H9 (cell line): Measurements from ENCODE around the gene CYTH3. TPM values are rescaled to one million over a fixed set of nuclear protein-coding genes. Genes with fewer than 3 reads are reported as not detected.

Experiments used
- DNase-seq: peaks from one replicate; pipeline ENCODE4 v3.0.0-alpha.2; 2017
- H2AFZ ChIP-seq: one replicate; pipeline ENCODE4 v1.6.1; 2013; ENCODE audit warnings: mild to moderate bottlenecking, low read length, control low read depth, moderate library complexity
- H2AK5ac ChIP-seq: 2 replicates; pipeline ENCODE4 v1.6.1; 2013; ENCODE audit warnings: low read length, control low read depth, mixed read lengths; ENCODE audit not compliant: insufficient read length
- H2BK120ac ChIP-seq: one replicate; pipeline ENCODE4 v1.6.1; 2013; ENCODE audit warnings: low read depth, mild to moderate bottlenecking, low read length, control low read depth, inconsistent platforms; ENCODE audit not compliant: poor library complexity, severe bottlenecking
- H2BK12ac ChIP-seq: 2 replicates; pipeline ENCODE4 v1.6.1; 2013; ENCODE audit warnings: low read length, control low read depth, mixed read lengths, low read depth; ENCODE audit not compliant: insufficient read length
- H2BK15ac ChIP-seq: 2 replicates; pipeline ENCODE4 v1.6.1; 2013; ENCODE audit warnings: low read depth, low read length, control low read depth
- H2BK20ac ChIP-seq: one replicate; pipeline ENCODE4 v1.6.1; 2013; ENCODE audit warnings: low read depth, mild to moderate bottlenecking, low read length, control low read depth, inconsistent platforms; ENCODE audit not compliant: poor library complexity, severe bottlenecking
- H2BK5ac ChIP-seq: 2 replicates; pipeline ENCODE4 v1.6.1; 2013; ENCODE audit warnings: low read length, control low read depth, mixed read lengths; ENCODE audit not compliant: insufficient read length
- H3K14ac ChIP-seq: 2 replicates; pipeline ENCODE4 v1.6.1; 2013; ENCODE audit warnings: low read length, control low read depth; ENCODE audit not compliant: insufficient read depth
- H3K18ac ChIP-seq: 2 replicates; pipeline ENCODE4 v1.6.1; 2013; ENCODE audit warnings: low read depth, mild to moderate bottlenecking, mixed read lengths, low read length, control low read depth; ENCODE audit not compliant: insufficient read length
- H3K23ac ChIP-seq: 2 replicates; pipeline ENCODE4 v1.6.1; 2013; ENCODE audit warnings: low read length, control low read depth, mixed read lengths, low read depth; ENCODE audit not compliant: insufficient read length
- H3K23me2 ChIP-seq: 2 replicates; pipeline ENCODE4 v1.6.1; 2013; ENCODE audit warnings: low read depth, mild to moderate bottlenecking, mixed read lengths, low read length, control low read depth; ENCODE audit not compliant: insufficient read length, poor library complexity, severe bottlenecking
- H3K27ac ChIP-seq: 2 replicates; pipeline ENCODE4 v1.5.1; 2013; ENCODE audit warnings: low read length, control low read depth, mixed read lengths, low read depth; ENCODE audit not compliant: insufficient read length
- H3K27me3 ChIP-seq: 2 replicates; pipeline ENCODE4 v1.6.1; 2013; ENCODE audit warnings: low read length, control low read depth, inconsistent platforms; ENCODE audit not compliant: insufficient read depth
- H3K4ac ChIP-seq: 2 replicates; pipeline ENCODE4 v1.6.1; 2013; ENCODE audit warnings: low read depth, mild to moderate bottlenecking, control low read depth, inconsistent platforms, low read length, moderate library complexity
- H3K4me1 ChIP-seq: 2 replicates; pipeline ENCODE4 v1.6.1; 2013; ENCODE audit warnings: low read length, control low read depth, inconsistent platforms; ENCODE audit not compliant: insufficient read depth
- H3K4me2 ChIP-seq: 2 replicates; pipeline ENCODE4 v1.6.1; 2013; ENCODE audit warnings: low read length, control low read depth, mixed read lengths; ENCODE audit not compliant: insufficient read length, insufficient read depth
- H3K56ac ChIP-seq: 2 replicates; pipeline ENCODE4 v1.6.1; 2013; ENCODE audit warnings: low read depth, mild to moderate bottlenecking, mixed read lengths, low read length, control low read depth; ENCODE audit not compliant: insufficient read length
- H3K79me1 ChIP-seq: 2 replicates; pipeline ENCODE4 v1.6.1; 2013; ENCODE audit warnings: low read depth, mild to moderate bottlenecking, moderate library complexity, low read length, control low read depth, inconsistent platforms; ENCODE audit not compliant: insufficient read depth, poor library complexity, severe bottlenecking
- H3K79me2 ChIP-seq: 2 replicates; pipeline ENCODE4 v1.6.1; 2013; ENCODE audit warnings: low read length, control low read depth, inconsistent platforms; ENCODE audit not compliant: insufficient read depth
- H3K9ac ChIP-seq: 2 replicates; pipeline ENCODE4 v1.6.1; 2013; ENCODE audit warnings: low read length, control low read depth, mixed read lengths; ENCODE audit not compliant: insufficient read length; ENCODE audit errors: extremely low read depth
- H3K9me3 ChIP-seq: one replicate; pipeline ENCODE4 v1.6.1; 2013; ENCODE audit warnings: low read depth, low read length, inconsistent platforms; ENCODE audit not compliant: control insufficient read depth
- H3T11ph ChIP-seq: one replicate; pipeline ENCODE4 v1.6.1; 2013; ENCODE audit warnings: mild to moderate bottlenecking, low read length, control low read depth, inconsistent platforms
- H4K20me1 ChIP-seq: one replicate; pipeline ENCODE4 v1.6.1; 2013; ENCODE audit not compliant: control insufficient read depth, insufficient read length, insufficient read depth
- H4K5ac ChIP-seq: 2 replicates; pipeline ENCODE4 v1.6.1; 2013; ENCODE audit warnings: low read depth, mild to moderate bottlenecking, mixed read lengths, low read length, control low read depth; ENCODE audit not compliant: insufficient read length
- H4K8ac ChIP-seq: replicated peaks from 2 replicates; pipeline ENCODE4 v1.6.1; 2013; ENCODE audit warnings: low read length, control low read depth, mixed read lengths, low read depth; ENCODE audit not compliant: insufficient read length
- H4K91ac ChIP-seq: 2 replicates; pipeline ENCODE4 v1.6.1; 2013; ENCODE audit warnings: low read depth, mild to moderate bottlenecking, moderate library complexity, mixed read lengths, low read length, control low read depth; ENCODE audit not compliant: insufficient read length
- H3K27ac Mint-ChIP-seq, 3 experiments: 2 replicates in 2 of 3; 3 replicates in 1 of 3; pipeline ENCODE4 v1.8.0; 2020 to 2021; ENCODE audit warnings: mixed read lengths in 3 of 3, mild to moderate bottlenecking in 1 of 3, moderate library complexity in 1 of 3
- H3K27me3 Mint-ChIP-seq: 2 replicates; pipeline ENCODE4 v1.8.0; 2021; ENCODE audit warnings: low read depth, mild to moderate bottlenecking, moderate library complexity, mixed read lengths
- H3K36me3 Mint-ChIP-seq, 3 experiments: 2 replicates in 2 of 3; 3 replicates in 1 of 3; pipeline ENCODE4 v1.8.0; 2020 to 2021; ENCODE audit warnings: low read depth in 3 of 3, mixed read lengths in 3 of 3; ENCODE audit not compliant: insufficient read depth in 1 of 3
- H3K4me1 Mint-ChIP-seq, 2 experiments: 2 replicates each; pipeline ENCODE4 v1.8.0; 2020; ENCODE audit warnings: mixed read lengths in 2 of 2
- H3K4me3 Mint-ChIP-seq, 2 experiments: 2 replicates in 1 of 2; 3 replicates in 1 of 2; pipeline ENCODE4 v1.8.0; 2020 to 2021; ENCODE audit warnings: mild to moderate bottlenecking in 2 of 2, mixed read lengths in 2 of 2, moderate library complexity in 1 of 2
- H3K9me3 Mint-ChIP-seq, 2 experiments: 2 replicates in 1 of 2; 3 replicates in 1 of 2; pipeline ENCODE4 v1.8.0; 2020; ENCODE audit warnings: mild to moderate bottlenecking in 2 of 2, mixed read lengths in 2 of 2, moderate library complexity in 1 of 2
- WGBS: extraction: QIAGEN DNeasy Blood & Tissue Kit; methylation state at CpG from one replicate; pipeline ENCODE4 v1.1.7; 2013; ENCODE audit warnings: missing lambda C conversion rate, low lambda C conversion rate, mixed read lengths; ENCODE audit not compliant: insufficient read length; ENCODE audit errors: extremely low coverage; 5-methylcytosine and 5-hydroxymethylcytosine counted together
- total RNA-seq: library from RNA; stranded (reverse); gene quantifications from 2 replicates; pipeline ENCODE4 v1.2.1, GENCODE V29; 2021
- TF ChIP-seq, protein P1 (sequence below): fragments of 200-600 bp; sonication (generic); conservative IDR thresholded peaks from 3 replicates; pipeline ENCODE4 v1.8.0; 2021; ENCODE audit warnings: antibody characterized with exemption, mild to moderate bottlenecking

Gene CYTH3
- total RNA-seq, 1 experiment from 2014 or later, result 12.3 TPM

DNA sequence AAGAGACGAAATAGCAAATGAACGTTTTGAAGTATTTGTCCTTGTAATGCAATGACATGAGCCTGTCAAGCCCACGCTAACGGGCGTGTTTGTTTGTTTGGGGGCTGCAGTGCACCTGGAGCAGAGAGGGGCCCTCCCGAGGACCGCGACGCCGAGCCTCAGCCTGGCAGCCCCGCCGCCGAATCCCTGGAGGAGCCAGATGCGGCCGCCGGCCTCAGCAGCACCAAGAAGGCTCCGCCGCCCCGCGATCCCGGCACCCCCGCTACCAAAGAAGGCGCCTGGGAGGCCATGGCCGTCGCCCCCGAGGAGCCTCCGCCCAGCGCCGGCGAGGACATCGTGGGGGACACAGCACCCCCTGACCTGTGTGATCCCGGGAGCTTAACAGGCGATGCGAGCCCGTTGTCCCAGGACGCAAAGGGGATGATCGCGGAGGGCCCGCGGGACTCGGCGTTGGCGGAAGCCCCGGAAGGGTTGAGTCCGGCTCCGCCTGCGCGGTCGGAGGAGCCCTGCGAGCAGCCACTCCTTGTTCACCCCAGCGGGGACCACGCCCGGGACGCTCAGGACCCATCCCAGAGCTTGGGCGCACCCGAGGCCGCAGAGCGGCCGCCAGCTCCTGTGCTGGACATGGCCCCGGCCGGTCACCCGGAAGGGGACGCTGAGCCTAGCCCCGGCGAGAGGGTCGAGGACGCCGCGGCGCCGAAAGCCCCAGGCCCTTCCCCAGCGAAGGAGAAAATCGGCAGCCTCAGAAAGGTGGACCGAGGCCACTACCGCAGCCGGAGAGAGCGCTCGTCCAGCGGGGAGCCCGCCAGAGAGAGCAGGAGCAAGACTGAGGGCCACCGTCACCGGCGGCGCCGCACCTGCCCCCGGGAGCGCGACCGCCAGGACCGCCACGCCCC lies 118.5 kb downstream of the CYTH3 start:
- Mint-ChIP-seq H3K4me3 (no peak overlapping the region), H3K27ac (no peak overlapping the region), H3K4me1 (no peaks in the 10 kb centered on the region), H3K9me3 (no peaks in the 10 kb centered on the region), H3K27me3 (no peaks in the 10 kb centered on the region; the same call in 1 of the 2 replicates), H3K36me3 (peaks cover 31 to 78% (median 69%) of the 10 kb centered on the region in 3 experiments; a peak in 6 of 7 replicates)
- Histone ChIP-seq H3T11ph (no peak overlapping the region), H3K4me2 (no peak overlapping the region), H4K91ac (no peak overlapping the region), H2BK15ac (no peak overlapping the region), H3K23me2 (no peaks in the 10 kb centered on the region), H2AFZ (no peak overlapping the region), H3K23ac (no peak overlapping the region), H3K27me3 (no peaks in the 10 kb centered on the region), H3K79me2 (no peaks in the 10 kb centered on the region), H2AK5ac (no peak overlapping the region), H4K8ac (no peak overlapping the region), H4K5ac (no peak overlapping the region), H3K4me1 (no peaks in the 10 kb centered on the region), H3K79me1 (no peaks in the 10 kb centered on the region), H2BK12ac (no peak overlapping the region), H3K9me3 (no peaks in the 10 kb centered on the region), H3K4ac (no peak overlapping the region), H2BK5ac (no peak overlapping the region), H3K18ac (no peak overlapping the region), H3K14ac (no peak overlapping the region), H3K9ac (no peak overlapping the region), H2BK20ac (no peak overlapping the region), H3K56ac (no peak overlapping the region), H3K27ac (no peak overlapping the region), H4K20me1 (no peaks in the 10 kb centered on the region), H2BK120ac (no peak overlapping the region)
- no peak for DNase-seq
- WGBS, result no CpG with 5 or more reads among the region's 91 CpGs
- TF ChIP-seq, protein P1, sequence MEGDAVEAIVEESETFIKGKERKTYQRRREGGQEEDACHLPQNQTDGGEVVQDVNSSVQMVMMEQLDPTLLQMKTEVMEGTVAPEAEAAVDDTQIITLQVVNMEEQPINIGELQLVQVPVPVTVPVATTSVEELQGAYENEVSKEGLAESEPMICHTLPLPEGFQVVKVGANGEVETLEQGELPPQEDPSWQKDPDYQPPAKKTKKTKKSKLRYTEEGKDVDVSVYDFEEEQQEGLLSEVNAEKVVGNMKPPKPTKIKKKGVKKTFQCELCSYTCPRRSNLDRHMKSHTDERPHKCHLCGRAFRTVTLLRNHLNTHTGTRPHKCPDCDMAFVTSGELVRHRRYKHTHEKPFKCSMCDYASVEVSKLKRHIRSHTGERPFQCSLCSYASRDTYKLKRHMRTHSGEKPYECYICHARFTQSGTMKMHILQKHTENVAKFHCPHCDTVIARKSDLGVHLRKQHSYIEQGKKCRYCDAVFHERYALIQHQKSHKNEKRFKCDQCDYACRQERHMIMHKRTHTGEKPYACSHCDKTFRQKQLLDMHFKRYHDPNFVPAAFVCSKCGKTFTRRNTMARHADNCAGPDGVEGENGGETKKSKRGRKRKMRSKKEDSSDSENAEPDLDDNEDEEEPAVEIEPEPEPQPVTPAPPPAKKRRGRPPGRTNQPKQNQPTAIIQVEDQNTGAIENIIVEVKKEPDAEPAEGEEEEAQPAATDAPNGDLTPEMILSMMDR, result no peak
